Erythroblast (primary cell): ENCODE data around the gene BOLL.

Experiments used
- GATA1 ChIP-seq: IDR thresholded peaks from 2 replicates; pipeline ENCODE4 v1.6.1; 2011; ENCODE audit warnings: low read depth, mild to moderate bottlenecking, control low read depth, low read length, moderate library complexity
- POLR2A ChIP-seq: IDR thresholded peaks from 2 replicates; pipeline ENCODE4 v1.6.1; 2011; ENCODE audit warnings: mild to moderate bottlenecking, low read length

GRCh38 chr2:197727011-197727410, 58.1 kb downstream of the BOLL start:
- TF ChIP-seq POLR2A (no peak), GATA1 (no peak)
